A549 (cell line): ENCODE measurements around the gene GGACT. TPM values are rescaled to one million over a fixed set of nuclear protein-coding genes. Genes with fewer than 3 reads are reported as not detected.

Source experiments
- ATAC-seq, 2 experiments: fragments of 200-7000 bp in 1 of 2; fragments of >200 bp in 1 of 2; cut with Nextera tagmentation in 1 of 2; cut with Tn5 transposase in 1 of 2; 3 replicates each; pipeline versions ENCODE4 v1.8.0 to v1.9.1; 2018 to 2020; ENCODE audit warnings: mild to moderate bottlenecking in 1 of 2, moderate library complexity in 1 of 2
- CTCF ChIA-PET: fragments of 300-600 bp; sonication (Branson Sonifier 250); formaldehyde crosslinking; extraction: SDS; loops from one replicate; lab custom pipeline; 2021; ENCODE audit warnings: antibody characterized with exemption, inconsistent platforms; lab: Yijun Ruan, JAX
- POLR2A ChIA-PET: fragments of 350-600 bp; formaldehyde crosslinking; extraction: SDS; loops from one replicate; lab custom pipeline; 2021; ENCODE audit warnings: antibody characterized with exemption, inconsistent platforms; lab: Yijun Ruan, JAX
- DNase-seq, 2 experiments: peaks; one replicate each; pipeline versions ENCODE4 v3.0.0 to v3.0.0-alpha.2; 2011 to 2016; ENCODE audit warnings: low read depth in 1 of 2, low spot score in 1 of 2
- FAIRE-seq: peaks from 2 replicates; lab custom pipeline; 2011; peaks lifted over from hg19 to GRCh38; lab: Jason Lieb, UNC
- H3K27ac ChIP-seq, 2 experiments: fragments of >200 bp; sonication (Bioruptor Twin); formaldehyde crosslinking; 3 replicates each; pipeline ENCODE4 v1.5.1; 2016 to 2017
- H3K4me1 ChIP-seq: fragments of >200 bp; sonication (Bioruptor Twin); formaldehyde crosslinking; 3 replicates; pipeline ENCODE4 v1.6.1; 2016
- H3K4me2 ChIP-seq: fragments of >200 bp; sonication (Bioruptor Twin); formaldehyde crosslinking; 3 replicates; pipeline ENCODE4 v1.6.1; 2016
- H3K4me3 ChIP-seq: fragments of >200 bp; sonication (Bioruptor Twin); formaldehyde crosslinking; 3 replicates; pipeline ENCODE4 v1.5.1; 2016
- H3K9me3 ChIP-seq: fragments of >200 bp; sonication (Bioruptor Twin); formaldehyde crosslinking; 3 replicates; pipeline ENCODE4 v1.6.1; 2016
- BHLHE40 ChIP-seq: IDR thresholded peaks from 2 replicates; pipeline ENCODE4 v1.6.1; 2012; ENCODE audit warnings: low read depth, low read length, inconsistent platforms
- CBX2 ChIP-seq: fragments of 200-600 bp; sonication (generic); IDR thresholded peaks from 2 replicates; pipeline ENCODE4 v1.6.1; 2016; ENCODE audit warnings: low read depth, mild to moderate bottlenecking, borderline replicate concordance
- EHMT2 ChIP-seq: fragments of 200-600 bp; sonication (generic); IDR thresholded peaks from 2 replicates; pipeline ENCODE4 v1.6.1; 2016; ENCODE audit warnings: antibody characterized with exemption, low read depth, mild to moderate bottlenecking, moderate library complexity
- EP300 ChIP-seq, 2 experiments: fragments of >200 bp; sonication (Bioruptor Twin); formaldehyde crosslinking; IDR thresholded peaks; 2 replicates in 1 of 2; 3 replicates in 1 of 2; pipeline ENCODE4 v1.6.1; 2016 to 2017
- ESRRA ChIP-seq: fragments of 150-350 bp; IDR thresholded peaks from 2 replicates; pipeline ENCODE4 v1.6.1; 2014; ENCODE audit warnings: mild to moderate bottlenecking, low read length, borderline replicate concordance
- HDAC2 ChIP-seq: fragments of 200-600 bp; sonication (generic); IDR thresholded peaks from 2 replicates; pipeline ENCODE4 v1.6.1; 2016
- HOXA7 ChIP-seq: fragments of 250-450 bp; sonication (Bioruptor Pico); IDR thresholded peaks from 2 replicates; pipeline ENCODE4 v1.5.0; 2020; ENCODE audit warnings: mild to moderate bottlenecking, moderate library complexity
- MAFK ChIP-seq: fragments of 450-650 bp; IDR thresholded peaks from 2 replicates; pipeline ENCODE4 v1.6.1; 2014; ENCODE audit not compliant: partially characterized antibody
- POLR2A ChIP-seq: IDR thresholded peaks from 2 replicates; pipeline ENCODE4 v1.6.1; 2012; ENCODE audit warnings: mild to moderate bottlenecking, low read length
- POLR2AphosphoS2 ChIP-seq: conservative IDR thresholded peaks from 2 replicates; pipeline ENCODE4 v1.6.1; 2012; ENCODE audit warnings: low read length, improper control_type of control experiment, inconsistent platforms
- RNF2 ChIP-seq: fragments of 200-600 bp; sonication (generic); IDR thresholded peaks from 2 replicates; pipeline ENCODE4 v1.6.1; 2016; ENCODE audit warnings: low read depth, mild to moderate bottlenecking, antibody characterized with exemption, moderate library complexity, borderline replicate concordance
- ZC3H11A ChIP-seq: fragments of 450-650 bp; IDR thresholded peaks from 2 replicates; pipeline ENCODE4 v1.6.1; 2014; ENCODE audit warnings: antibody characterized with exemption, mild to moderate bottlenecking
- ZNF302 ChIP-seq: fragments of 250-450 bp; sonication (Bioruptor Pico); IDR thresholded peaks from 2 replicates; pipeline ENCODE4 v1.9.0; 2021; ENCODE audit warnings: inconsistent platforms, mild to moderate bottlenecking, moderate library complexity
- WGBS: methylation state at CpG from one replicate; pipeline ENCODE4 v1.1.6; 2017; ENCODE audit errors: missing lambda C conversion rate; 5-methylcytosine and 5-hydroxymethylcytosine counted together
- polyA plus RNA-seq, 4 experiments: library from polyadenylated mRNA; depleted of rRNA in 3 of 4; stranded (reverse); fragments of >200 nt; fragmentation: RNase III in 1 of 4; extraction: RNeasy Plus Mini Kit Qiagen cat#74134 plus additional on column Dnase treatment in 1 of 4; gene quantifications; 2 replicates in 3 of 4; 3 replicates in 1 of 4; pipeline ENCODE4 v1.2.3, GENCODE V29; 2011 to 2017
- TF ChIP-seq, protein P1 (sequence below): fragments of >200 bp; sonication (Bioruptor Twin); formaldehyde crosslinking; IDR thresholded peaks from 3 replicates; pipeline ENCODE4 v1.6.1; 2016
- TF ChIP-seq, protein P2 (sequence below): IDR thresholded peaks from 2 replicates; pipeline ENCODE4 v1.6.1; 2012
- TF ChIP-seq, protein P3 (sequence below): fragments of 450-650 bp; IDR thresholded peaks from 2 replicates; pipeline ENCODE4 v1.6.1; 2014; ENCODE audit warnings: antibody characterized with exemption
- TF ChIP-seq, protein P4 (sequence below): fragments of >200 bp; sonication (Bioruptor Twin); formaldehyde crosslinking; IDR thresholded peaks from 2 replicates; pipeline ENCODE4 v1.6.1; 2016
- TF ChIP-seq, protein P5 (sequence below): IDR thresholded peaks from 2 replicates; pipeline ENCODE4 v1.6.1; 2012; ENCODE audit warnings: low read depth, borderline replicate concordance

Gene GGACT
- polyA plus RNA-seq, 2 of the 4 experiments (the other 2 are of a cell fraction), result 2.7 to 8.6 TPM

DNA sequence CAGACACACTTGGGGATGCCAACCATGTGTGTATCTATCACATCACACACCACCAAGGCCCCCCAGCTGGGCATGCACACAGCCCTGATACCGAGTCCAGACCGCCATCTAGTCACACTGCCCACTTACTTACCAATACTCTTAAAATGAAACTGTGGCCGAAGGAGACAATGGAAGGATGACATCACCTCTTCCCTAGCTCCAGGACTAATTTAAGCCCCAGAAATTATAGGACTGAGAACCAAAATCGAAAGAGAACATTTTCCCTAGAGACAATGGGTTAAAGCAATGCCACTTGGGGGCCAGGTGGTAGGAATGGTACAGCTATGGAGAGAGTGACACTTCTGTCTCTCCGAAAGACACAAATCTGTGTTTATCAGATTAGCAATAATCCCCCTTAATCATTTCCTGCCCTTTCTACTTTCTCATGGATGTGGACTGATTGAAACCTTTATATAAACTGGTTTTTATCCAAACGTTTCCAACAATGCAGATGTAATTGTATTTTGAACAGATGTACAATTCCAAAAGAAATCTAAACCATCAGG, 663 bp upstream of the GGACT start (continued):
- TF ChIP-seq, protein P1, sequence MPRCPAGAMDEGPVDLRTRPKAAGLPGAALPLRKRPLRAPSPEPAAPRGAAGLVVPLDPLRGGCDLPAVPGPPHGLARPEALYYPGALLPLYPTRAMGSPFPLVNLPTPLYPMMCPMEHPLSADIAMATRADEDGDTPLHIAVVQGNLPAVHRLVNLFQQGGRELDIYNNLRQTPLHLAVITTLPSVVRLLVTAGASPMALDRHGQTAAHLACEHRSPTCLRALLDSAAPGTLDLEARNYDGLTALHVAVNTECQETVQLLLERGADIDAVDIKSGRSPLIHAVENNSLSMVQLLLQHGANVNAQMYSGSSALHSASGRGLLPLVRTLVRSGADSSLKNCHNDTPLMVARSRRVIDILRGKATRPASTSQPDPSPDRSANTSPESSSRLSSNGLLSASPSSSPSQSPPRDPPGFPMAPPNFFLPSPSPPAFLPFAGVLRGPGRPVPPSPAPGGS, result no peak
- TF ChIP-seq EHMT2 (no peak), EP300 (IDR thresholded peaks at IDR 0.05) (no peak)

DNA sequence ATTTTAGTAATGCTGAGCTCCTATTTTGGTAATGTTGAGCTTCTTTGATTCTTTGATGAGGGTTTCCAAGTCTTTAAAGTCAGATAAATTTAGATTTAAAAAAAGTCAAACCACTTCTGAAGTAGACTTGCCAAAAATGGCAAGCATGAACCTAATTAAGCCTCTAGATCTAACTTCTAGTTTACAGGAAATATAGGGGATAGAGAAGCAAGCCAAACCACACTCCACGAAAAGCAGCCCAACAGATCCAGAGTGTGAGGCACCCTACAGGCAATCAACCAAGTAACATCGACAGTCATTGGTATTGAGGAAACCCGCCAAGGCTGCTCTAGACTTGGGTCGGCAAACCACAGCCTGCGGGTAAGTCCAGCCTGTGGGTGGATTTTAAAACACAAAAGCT, 3.7 kb downstream of the GGACT start:
- no peak for TF ChIP-seq EHMT2
- TF ChIP-seq, protein P2, sequence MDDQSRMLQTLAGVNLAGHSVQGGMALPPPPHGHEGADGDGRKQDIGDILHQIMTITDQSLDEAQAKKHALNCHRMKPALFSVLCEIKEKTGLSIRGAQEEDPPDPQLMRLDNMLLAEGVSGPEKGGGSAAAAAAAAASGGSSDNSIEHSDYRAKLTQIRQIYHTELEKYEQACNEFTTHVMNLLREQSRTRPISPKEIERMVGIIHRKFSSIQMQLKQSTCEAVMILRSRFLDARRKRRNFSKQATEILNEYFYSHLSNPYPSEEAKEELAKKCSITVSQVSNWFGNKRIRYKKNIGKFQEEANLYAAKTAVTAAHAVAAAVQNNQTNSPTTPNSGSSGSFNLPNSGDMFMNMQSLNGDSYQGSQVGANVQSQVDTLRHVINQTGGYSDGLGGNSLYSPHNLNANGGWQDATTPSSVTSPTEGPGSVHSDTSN, result no peak
- TF ChIP-seq, protein P3, sequence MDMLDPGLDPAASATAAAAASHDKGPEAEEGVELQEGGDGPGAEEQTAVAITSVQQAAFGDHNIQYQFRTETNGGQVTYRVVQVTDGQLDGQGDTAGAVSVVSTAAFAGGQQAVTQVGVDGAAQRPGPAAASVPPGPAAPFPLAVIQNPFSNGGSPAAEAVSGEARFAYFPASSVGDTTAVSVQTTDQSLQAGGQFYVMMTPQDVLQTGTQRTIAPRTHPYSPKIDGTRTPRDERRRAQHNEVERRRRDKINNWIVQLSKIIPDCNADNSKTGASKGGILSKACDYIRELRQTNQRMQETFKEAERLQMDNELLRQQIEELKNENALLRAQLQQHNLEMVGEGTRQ, result no peak
- no peak for TF ChIP-seq HOXA7
- no peak for ATAC-seq
- Histone ChIP-seq H3K27ac (no peak overlapping the region), H3K4me2 (no peak overlapping the region), H3K9me3 (peaks cover 5% of the 10 kb centered on the region; the same call in 1 of the 3 replicates), H3K4me3 (no peak overlapping the region), H3K4me1 (0 out of 3 replicates have a peak, but pooled peaks cover 4% of the 10 kb centered on the region)
- 90% methylated on average over 5 of the region's 5 CpGs for WGBS
- FAIRE-seq, result no peak
- DNase-seq, result no peak
- CTCF ChIA-PET, result no interaction called here
- POLR2A ChIA-PET, result no interaction called here

DNA sequence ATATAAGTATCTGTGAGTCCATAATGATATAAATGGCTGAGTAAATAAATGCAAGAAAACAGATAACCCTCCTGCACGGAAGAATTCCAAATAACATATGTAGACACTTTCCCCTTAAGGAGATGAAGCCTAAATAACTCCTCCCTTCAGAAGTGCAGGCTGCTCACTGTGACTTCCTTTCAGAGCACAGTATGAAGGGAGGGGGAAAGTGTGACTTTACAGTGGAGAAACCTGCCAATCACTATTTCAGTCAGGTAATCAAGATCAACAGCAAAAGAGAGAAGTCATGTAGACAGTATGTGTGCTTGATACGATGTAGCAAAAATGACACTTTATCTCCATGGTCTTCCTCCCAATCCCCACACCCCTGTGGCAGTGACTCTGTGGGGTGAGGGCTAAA, 7.1 kb downstream of the GGACT start:
- Histone ChIP-seq H3K4me3 (no peak overlapping the region), H3K4me2 (no peak overlapping the region), H3K27ac (no peak overlapping the region), H3K9me3 (peaks cover 5% of the 10 kb centered on the region; the same call in 1 of the 3 replicates), H3K4me1 (no peaks in the 10 kb centered on the region)
- WGBS, result 80% methylated on average over 2 of the region's 2 CpGs
- FAIRE-seq (no peak), DNase-seq (no peak), ATAC-seq (no peak)
- POLR2A ChIA-PET, result no interaction called here
- CTCF ChIA-PET, result interaction anchor here (1.6 kb wide), 1 partner anchor 8 kb away, joined by 5 read pairs; no protein-coding TSS in a partner anchor
- TF ChIP-seq, protein P4, sequence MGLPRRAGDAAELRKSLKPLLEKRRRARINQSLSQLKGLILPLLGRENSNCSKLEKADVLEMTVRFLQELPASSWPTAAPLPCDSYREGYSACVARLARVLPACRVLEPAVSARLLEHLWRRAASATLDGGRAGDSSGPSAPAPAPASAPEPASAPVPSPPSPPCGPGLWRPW, result no peak
- TF ChIP-seq BHLHE40, result no peak
- no peak for TF ChIP-seq HDAC2
- TF ChIP-seq, protein P3, result no peak
- TF ChIP-seq, protein P5, sequence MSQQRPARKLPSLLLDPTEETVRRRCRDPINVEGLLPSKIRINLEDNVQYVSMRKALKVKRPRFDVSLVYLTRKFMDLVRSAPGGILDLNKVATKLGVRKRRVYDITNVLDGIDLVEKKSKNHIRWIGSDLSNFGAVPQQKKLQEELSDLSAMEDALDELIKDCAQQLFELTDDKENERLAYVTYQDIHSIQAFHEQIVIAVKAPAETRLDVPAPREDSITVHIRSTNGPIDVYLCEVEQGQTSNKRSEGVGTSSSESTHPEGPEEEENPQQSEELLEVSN, result no peak
- no peak for TF ChIP-seq RNF2

DNA sequence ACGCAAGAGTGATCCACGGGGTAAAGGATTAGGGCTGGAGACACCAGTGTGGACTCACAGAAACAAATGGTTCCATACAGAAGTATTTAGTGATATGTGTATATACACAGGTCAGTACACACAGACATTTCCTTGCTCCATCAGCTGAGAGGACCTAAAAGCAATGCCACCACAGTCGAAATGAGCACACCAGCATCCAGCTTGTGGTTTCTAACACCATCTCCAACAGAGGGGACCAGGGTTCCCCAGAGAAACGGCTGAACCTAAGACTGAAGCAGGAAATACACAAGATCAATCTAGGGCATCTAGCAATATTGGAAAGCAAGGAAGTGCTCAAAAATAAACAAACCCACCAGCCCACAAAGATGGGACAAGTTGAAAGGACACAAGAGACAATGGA, 7.6 kb downstream of the GGACT start:
- DNase-seq (no peak), ATAC-seq (no peak), FAIRE-seq (no peak)
- Histone ChIP-seq H3K4me2 (no peak overlapping the region), H3K4me1 (no peaks in the 10 kb centered on the region), H3K9me3 (peaks cover 5% of the 10 kb centered on the region; the same call in 1 of the 3 replicates), H3K27ac (no peak overlapping the region), H3K4me3 (no peak overlapping the region)
- ChIA-PET CTCF (interaction anchor here (1.0 kb wide), 1 partner anchor 8 kb away, joined by 4 read pairs; the partner anchor contains the start of gene GGACT), POLR2A (no interaction called here)
- 73% methylated on average over 4 of the region's 4 CpGs for WGBS
- no peak for TF ChIP-seq POLR2AphosphoS2
- TF ChIP-seq ZC3H11A, result no peak
- no peak for TF ChIP-seq ZNF302
- TF ChIP-seq ESRRA, result no peak
- TF ChIP-seq MAFK, result no peak
- TF ChIP-seq CBX2, result no peak
- TF ChIP-seq POLR2A, result no peak
